ENCODE results near the gene ADAMTS18. TPM values are rescaled to one million over a fixed set of nuclear protein-coding genes. Genes with fewer than 3 reads are reported as not detected.

Gene ADAMTS18
- total and polyA plus RNA-seq, 2 of the 8 experiments (the other 6 are each of a cell fraction or from before 2014, with no cell fraction given): 0.05 to 0.19 TPM

DNA sequence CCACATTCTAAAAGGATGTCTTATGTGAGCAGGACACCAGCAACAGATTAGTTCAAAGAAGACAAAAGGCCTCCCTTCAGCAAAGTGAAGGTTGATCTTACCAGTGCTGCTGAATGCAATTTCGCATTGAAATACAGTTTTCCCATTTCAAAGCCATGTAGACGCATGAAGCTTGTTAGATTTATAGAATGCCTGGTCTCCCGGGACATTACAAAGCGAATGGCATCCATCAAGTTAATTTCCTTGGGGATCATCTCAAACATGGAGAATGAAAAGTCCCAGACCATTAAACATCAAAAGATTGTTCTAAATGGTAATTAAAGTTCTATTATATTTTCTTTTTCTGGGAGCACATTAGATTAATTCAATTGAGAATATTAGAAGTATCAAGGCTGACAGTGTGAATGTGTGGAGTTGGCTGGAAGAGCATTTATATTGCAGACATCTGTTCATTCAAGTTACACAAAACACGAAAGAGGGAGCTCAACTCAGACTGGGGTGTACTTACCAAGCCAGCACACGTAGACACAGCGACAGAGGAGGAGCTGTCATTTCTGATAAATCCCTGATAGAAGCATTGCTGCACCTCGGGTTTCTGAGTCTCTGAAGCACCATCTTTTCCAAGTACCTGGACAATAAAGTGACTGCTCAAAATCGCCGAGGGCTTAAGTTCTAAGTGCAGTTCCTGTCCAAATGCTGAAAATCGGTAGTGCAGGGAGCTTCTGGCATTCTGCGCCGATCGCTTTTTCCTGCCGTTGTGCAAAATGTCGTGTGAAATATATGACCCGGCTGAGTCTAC lies 3.8 kb downstream of the ADAMTS18 start:
- Histone ChIP-seq H4K20me1 (replicated peaks in 1 of 2; ENCODE audit: control insufficient read depth in 1 of 2, insufficient read depth in 2 of 2, low read length in 2 of 2) (peaks cover 0 to 2% of the 10 kb centered on the region in 2 experiments), H3K4me2 (ENCODE audit: insufficient read depth in 1 of 2, low read depth in 2 of 2, low read length in 2 of 2) (no peak overlapping the region), H2AFZ (ENCODE audit: low read length) (no peak overlapping the region), H3K23ac (ENCODE audit: insufficient read length) (no peak overlapping the region), H3K27me3 (replicated peaks in 1 of 4; ENCODE audit: control insufficient read depth in 3 of 4, extremely low read depth in 1 of 4, insufficient read depth in 3 of 4, low read length in 3 of 4) (peaks cover 14 to 38% (median 32%) of the 10 kb centered on the region in 4 experiments), H3K4ac (replicated peaks; ENCODE audit: insufficient read length, low read depth, low read length) (no peak overlapping the region), H3K14ac (ENCODE audit: insufficient read length) (no peak overlapping the region), H2BK20ac (ENCODE audit: low read length) (no peak overlapping the region), H3K9me3 (ENCODE audit: insufficient read depth in 2 of 2, low read depth in 1 of 2, low read length in 1 of 2) (no peaks in the 10 kb centered on the region), H2BK5ac (ENCODE audit: low read depth, low read length) (no peak overlapping the region), H3K56ac (replicated peaks; ENCODE audit: insufficient read length, low read depth, low read length) (no peak overlapping the region), H3K27ac (ENCODE audit: low read depth, low read length) (no peak overlapping the region), H3K9ac (replicated peaks in 1 of 4; ENCODE audit: extremely low read depth in 1 of 4, low read depth in 3 of 4, low read length in 3 of 4) (no peak overlapping the region), H3K79me2 (ENCODE audit: control insufficient read depth in 1 of 2, insufficient read depth in 2 of 2, low read length in 2 of 2) (no peaks in the 10 kb centered on the region), H2BK15ac (ENCODE audit: low read length) (no peak overlapping the region), H2BK12ac (ENCODE audit: low read depth, low read length) (no peak overlapping the region), H3K4me1 (replicated peaks in 1 of 4; ENCODE audit: control insufficient read depth in 3 of 4, insufficient read depth in 4 of 4, low read length in 3 of 4) (peaks cover 0 to 4% (median 0%) of the 10 kb centered on the region in 4 experiments; a peak in 2 of 7 replicates), H3K18ac (ENCODE audit: extremely low read depth, low read length) (no peak overlapping the region), H2AK5ac (ENCODE audit: low read depth, low read length) (no peak overlapping the region), H4K5ac (ENCODE audit: insufficient read length, low read depth, low read length) (no peak overlapping the region), H3K79me1 (ENCODE audit: low read depth, low read length) (no peaks in the 10 kb centered on the region), H3K4me3 (ENCODE audit: extremely low read depth in 1 of 4, insufficient read depth in 2 of 4, low read depth in 3 of 4, low read length in 4 of 4) (no peak overlapping the region), H3K36me3 (ENCODE audit: control insufficient read depth in 2 of 4, insufficient read depth in 4 of 4, low read length in 3 of 4) (no peaks in the 10 kb centered on the region), H3K23me2 (ENCODE audit: low read depth, low read length) (peaks cover 6% of the 10 kb centered on the region; the same call in 1 of the 2 replicates), H4K8ac (ENCODE audit: extremely low read depth, insufficient read depth, low read length) (no peak overlapping the region), H4K91ac (replicated peaks; ENCODE audit: insufficient read length, low read length) (no peak overlapping the region), H2BK120ac (replicated peaks; ENCODE audit: low read depth, low read length) (no peak overlapping the region)
- 90% methylated on average over 17 of the region's 17 CpGs; no CpG with 5 or more reads in 1 of the 2 experiments for WGBS, 2 experiments (ENCODE audit: extremely low coverage in 1 of 2, insufficient coverage in 1 of 2, insufficient read length in 1 of 2, insufficient replicate concordance in 2 of 2, low coverage in 1 of 2, low lambda C conversion rate in 2 of 2, missing lambda C conversion rate in 1 of 2)
- DNase-seq (ENCODE audit: low read depth in 1 of 2, low spot score in 2 of 2) (no peak), FAIRE-seq (no peak)
- CTCF ChIA-PET (ENCODE audit: partially characterized antibody): interaction anchor here (0.8 to 13.9 kb wide), 8 partner anchors 8 to 194 kb away, joined by 3 to 223 read pairs (median 3); no protein-coding TSS in a partner anchor
- no peak; a peak in 1 of 4 replicates for TF ChIP-seq RAD21 (IDR thresholded peaks at IDR 0.05 in 1 of 2, conservative IDR thresholded peaks at IDR 0.05 in 1 of 2; ENCODE audit: low read depth in 2 of 2, low read length in 2 of 2)
- TF ChIP-seq JUND (IDR thresholded peaks at IDR 0.05; ENCODE audit: low read length): no peak
- no peak for TF ChIP-seq RBBP5 (IDR thresholded peaks at IDR 0.05; ENCODE audit: borderline replicate concordance, low read depth, low read length)
- TF ChIP-seq POLR2A (IDR thresholded peaks at IDR 0.05; ENCODE audit: control extremely low read depth in 1 of 2, low read depth in 2 of 2, low read length in 2 of 2): no peak
- POLR2A ChIA-PET (ENCODE audit: partially characterized antibody): no interaction called here

All from H1 (cell line).